GM19351 (cell line): ENCODE data around the gene NEK6.

Source experiments
- ATAC-seq: cut with Tn5 transposase; IDR thresholded peaks from one replicate; pipeline ENCODE4 v1.9.1; 2021; ENCODE audit warnings: mild to moderate bottlenecking, moderate library complexity; ENCODE audit not compliant: unreplicated experiment

Gene NEK6

GRCh38 chr9:124257844-124258606 lies at the start of gene NEK6:
TSS of gene NEK6 (plus strand) at chr9:124257949. CDS start at chr9:124301965, 44,016 bp downstream.
- no peak for ATAC-seq

- no peak for ATAC-seq
Observed at GRCh38 chr9:124208571-124208970, 49.2 kb upstream of the NEK6 start.

- ATAC-seq, result no peak
Observed at GRCh38 chr9:124209279-124209678, 48.5 kb upstream of the NEK6 start.

DNA sequence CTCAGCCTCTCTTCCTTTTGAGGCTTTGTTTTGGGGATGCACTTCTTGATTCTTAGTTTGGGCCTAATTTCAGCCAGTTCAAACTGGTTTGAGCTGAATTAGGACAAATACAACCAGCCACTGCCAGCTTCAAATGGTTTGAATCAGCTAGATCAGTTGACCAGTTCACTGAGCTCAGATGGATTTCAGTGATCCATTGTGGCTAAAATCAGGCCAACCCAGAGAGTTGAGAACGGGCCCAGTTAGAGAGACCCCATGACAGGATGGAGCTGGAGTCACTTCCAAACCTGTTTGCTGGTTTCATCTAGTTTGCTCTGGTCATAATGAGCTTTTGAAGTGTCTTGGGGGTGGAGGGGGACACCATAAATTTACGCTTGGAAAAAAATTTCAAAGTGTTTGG lies 48.0 kb upstream of the NEK6 start:
- ATAC-seq, result no peak

GRCh38 chr9:124210697-124211096 lies 47.1 kb upstream of the NEK6 start:
- ATAC-seq, result peak; percentile 72

DNA sequence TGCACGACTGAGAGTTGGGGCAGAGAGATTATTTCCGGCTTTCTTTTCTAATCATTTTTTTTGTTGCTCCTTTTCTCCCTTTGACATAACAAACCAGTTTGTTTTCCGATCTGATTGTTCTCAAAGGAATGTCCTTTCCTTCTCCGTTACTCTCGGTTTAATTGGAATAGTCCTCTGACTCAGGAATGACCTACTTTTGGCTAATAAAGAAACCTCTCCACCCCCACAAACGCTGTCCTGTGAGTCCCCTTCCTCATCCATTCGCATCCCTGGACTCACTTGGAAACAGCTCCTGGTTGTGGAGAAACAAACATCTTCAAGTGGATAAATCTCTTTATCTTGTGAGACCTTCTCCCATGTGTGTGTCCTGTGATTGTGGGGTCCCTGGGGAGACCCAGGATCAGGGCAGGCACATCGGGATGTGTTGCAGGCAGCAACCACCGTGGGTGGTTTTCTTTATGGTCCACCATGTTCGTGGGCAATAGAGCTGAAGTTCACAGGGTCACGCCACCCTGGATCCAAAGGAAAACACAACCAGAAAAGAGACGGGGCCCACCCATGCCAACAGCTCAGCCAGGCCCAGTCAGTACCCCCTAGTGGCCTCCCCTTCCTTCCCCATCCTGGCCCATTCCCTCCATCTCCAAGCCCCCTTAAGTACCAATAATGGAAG lies 45.2 kb upstream of the NEK6 start:
- no peak for ATAC-seq

GRCh38 chr9:124213396-124213795 lies 44.4 kb upstream of the NEK6 start:
- no peak for ATAC-seq

- ATAC-seq, result no peak
Observed at GRCh38 chr9:124214116-124214515, 43.6 kb upstream of the NEK6 start.

- no peak for ATAC-seq
Observed at GRCh38 chr9:124214596-124215367, 43.0 kb upstream of the NEK6 start.

- no peak for ATAC-seq
Observed at GRCh38 chr9:124215368-124215910, 42.3 kb upstream of the NEK6 start.

DNA sequence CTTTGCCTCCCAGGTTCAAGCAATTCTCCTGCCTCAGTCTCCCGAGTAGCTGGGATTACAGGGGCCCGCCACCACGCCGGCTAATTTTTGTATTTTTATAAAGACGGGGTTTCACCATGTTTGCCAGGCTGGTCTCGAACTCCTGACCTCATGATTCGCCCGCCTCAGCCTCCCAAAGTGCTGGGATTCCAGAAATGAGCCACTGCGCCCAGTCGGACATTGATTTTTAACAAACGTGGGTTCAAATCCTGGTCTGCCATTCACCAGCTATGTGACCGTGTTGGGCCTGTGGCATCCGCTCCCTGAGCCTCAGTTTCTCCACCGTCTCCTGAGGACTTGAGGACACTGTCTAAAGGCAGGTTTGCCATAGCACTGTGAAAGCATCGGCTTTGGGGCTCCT lies 41.8 kb upstream of the NEK6 start:
- ATAC-seq, result no peak

DNA sequence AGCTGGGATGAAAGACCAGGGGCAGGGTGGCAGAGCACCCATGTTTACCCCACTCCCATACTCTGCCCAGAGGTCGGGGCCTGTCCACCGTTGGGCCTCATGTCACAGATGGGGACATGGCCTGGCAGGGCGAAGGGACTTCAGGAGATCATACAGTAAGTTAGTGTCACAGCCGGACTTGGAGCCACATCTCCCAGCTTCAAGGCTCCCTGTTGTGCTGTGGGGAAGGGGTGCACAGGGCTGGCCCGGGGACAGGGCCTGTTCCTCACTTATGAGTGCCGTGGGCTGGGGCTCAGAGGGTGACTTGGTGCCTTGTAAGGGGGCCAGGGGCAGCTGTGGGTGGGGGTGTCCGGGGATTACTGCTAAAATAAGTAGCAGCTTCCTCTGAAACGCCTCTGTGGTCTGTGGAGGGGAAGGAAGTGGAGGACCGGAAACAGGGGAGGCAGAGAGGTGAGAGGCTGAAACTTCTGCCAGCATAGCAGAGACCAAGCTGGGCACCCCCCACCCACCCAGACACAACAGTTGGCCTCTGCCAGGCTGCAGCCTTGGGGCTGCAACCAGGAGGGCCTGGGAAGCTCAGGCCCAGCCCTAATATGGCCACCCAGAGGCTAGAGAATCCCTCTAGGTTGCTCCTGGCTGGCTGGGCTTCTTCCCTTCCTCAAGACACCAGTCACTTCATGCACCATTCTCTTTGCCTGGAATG lies 41.1 kb upstream of the NEK6 start:
- peak; percentile 27 for ATAC-seq

DNA sequence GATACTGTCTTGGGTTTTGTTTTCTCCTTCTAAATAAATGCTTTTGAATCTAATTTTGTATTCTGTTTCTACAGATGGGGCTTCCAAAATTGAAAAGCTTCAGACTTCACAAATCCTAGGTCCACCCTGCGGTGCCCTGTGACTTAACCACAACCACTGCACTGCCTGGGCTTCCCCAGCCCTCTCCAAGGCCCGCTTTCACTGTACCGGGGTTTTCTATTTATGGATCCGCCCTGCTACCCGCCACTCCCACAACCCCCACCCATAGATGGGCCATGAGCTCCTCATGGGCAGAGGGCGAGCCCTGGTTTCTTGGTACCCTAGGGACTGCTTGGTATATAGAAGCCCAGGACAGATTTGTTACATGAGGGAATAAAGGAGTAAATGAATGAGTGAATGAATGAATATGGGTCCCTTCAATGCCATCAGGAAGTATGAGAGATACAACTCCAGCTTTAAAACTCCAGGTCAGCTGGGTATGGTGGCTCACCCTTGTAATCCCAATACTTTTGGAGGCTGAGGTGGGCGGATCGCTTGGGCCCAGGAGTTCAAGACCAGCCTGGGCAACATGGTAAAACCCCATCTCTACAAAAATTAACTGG lies 39.8 kb upstream of the NEK6 start:
- ATAC-seq, result no peak

DNA sequence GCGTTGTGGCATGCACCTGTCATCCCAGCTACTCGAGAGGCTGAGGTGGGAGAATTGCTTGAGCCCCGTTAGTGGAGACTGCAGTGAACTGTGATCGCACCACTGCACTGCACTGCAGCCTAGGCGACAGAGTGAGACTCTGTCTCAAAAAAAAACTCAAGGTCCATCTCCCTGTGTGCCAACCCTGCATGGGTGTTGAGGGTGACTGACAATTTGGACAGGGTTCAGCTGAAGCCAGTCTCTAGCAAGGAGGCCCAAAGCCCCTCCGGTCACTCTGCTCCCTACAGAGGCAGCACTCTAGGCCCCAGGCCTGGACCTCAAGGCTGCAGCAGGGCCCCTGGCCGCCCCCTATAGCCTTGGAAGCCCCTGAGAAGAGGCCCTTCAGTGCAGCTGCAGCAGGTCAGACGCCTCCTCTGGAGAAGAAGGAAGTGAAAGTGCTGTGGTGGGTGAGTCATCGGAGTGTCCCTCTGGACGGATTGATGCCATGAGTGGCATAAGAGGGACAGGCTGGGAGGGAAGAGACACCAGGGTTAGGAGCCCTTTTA lies 39.2 kb upstream of the NEK6 start:
- peak; percentile 80 for ATAC-seq

DNA sequence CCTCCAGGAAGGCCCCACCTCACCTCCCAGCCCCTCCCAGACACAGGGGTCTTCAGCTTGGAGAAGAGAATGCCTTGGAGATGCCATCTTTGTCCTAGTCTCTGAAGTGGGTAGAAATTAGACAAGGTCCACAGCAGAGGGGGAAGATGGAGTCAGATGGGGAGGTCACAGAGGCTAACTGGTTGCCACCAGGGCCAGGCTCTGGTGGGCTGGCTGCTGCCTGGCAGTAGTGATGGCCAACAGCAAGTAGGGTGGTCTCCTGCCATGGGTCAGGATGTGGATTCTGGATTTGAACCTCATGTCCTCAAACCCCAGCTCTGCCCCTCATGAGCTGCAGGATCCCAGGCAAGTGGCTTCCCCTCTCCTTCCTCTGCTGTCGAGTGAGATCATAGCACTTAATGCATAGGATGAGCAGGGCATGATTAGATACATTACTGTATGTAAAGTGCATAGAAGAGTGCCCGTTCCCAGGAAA lies 38.7 kb upstream of the NEK6 start:
- peak; percentile 29 for ATAC-seq

- no peak for ATAC-seq
Observed at GRCh38 chr9:124220946-124221451, 36.8 kb upstream of the NEK6 start.

DNA sequence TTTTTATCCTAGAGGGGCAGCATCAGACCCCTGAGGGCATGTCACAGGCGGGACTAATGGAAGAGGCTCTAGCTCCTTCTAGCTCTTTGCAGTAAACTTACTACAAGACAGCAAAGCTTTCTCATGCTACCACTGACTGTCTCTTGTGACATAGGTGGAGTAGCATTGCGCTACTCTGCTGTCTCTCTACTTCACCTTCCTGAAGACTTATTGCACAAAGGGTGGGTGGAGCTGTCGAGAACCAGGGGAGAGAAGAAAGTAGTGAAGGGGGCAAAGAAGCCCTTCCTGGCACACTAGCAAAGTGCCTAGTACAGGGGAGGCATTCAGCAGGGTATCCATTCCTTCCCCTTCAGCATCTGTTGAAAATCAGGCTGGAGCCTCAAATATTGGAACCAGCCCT lies 36.1 kb upstream of the NEK6 start:
- no peak for ATAC-seq

DNA sequence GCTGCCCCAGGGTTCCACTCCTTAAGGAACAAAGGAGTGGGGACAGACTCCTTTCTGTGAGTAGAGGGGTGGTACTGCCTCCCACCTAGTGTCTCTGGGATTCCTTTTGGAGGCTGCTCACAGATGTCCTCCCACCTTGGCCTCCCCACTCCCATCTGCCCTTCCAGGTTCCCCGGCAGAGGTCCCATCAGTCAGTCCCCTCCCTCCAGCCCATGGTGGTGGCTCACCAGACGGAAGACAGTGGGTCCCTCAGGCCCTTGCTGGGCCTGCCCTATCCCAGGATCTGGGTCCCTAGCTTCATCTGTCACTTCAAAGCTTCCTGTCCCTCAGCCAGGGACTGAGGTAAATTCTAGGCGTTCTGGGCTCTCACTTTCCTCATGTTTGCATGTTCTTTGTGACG lies 35.6 kb upstream of the NEK6 start:
- ATAC-seq, result no peak

DNA sequence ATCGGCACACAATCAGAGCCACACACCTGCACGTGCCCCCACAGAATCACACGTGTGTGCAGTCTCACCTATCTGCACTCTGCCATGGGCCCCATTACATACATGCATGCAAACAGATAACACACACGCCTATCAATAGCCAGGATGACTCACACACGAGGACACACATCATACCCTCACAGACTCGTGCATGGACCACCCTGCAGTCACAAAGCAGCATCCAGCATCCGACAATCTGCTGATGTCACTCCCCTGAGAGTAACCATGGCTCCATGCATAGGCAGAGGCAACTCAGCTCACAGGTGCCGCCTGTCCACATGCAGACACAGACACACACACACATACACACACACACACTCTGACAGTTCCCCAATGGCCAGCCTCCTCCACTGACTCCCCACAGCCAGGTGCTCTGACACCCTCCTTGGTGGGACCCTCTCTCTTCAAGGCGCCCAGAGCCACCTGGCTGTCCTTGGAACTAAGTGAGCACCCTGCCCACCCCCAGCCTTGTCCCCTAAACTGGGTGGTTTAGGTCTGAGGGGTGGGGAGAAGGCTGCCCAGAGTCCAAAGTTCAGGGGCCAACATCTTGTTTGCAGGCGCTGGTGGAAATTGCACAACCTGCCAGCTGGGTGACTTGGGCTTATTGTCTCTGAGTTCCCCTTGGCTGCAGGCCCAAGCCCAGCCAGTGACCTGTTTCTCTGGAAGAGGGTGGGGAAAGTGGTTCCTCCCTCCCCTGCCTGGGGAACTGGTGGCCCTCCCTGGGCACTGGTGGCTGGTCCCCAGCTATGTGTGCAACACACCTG lies 34.6 kb upstream of the NEK6 start:
- no peak for ATAC-seq
